CD4-positive, alpha-beta T cell (primary cell): Measurements from ENCODE around the gene UBAC2. TPM values are rescaled to one million over a fixed set of nuclear protein-coding genes. Genes with fewer than 3 reads are reported as not detected.

Experiments used
- ATAC-seq: fragments of 200-7000 bp; cut with Tn5 transposase; one replicate; pipeline ENCODE4 v1.10.0; 2022; ENCODE audit warnings: mild to moderate bottlenecking; ENCODE audit not compliant: poor library complexity
- CTCF ChIA-PET: fragments of 350-600 bp; sonication (Branson Sonifier 250); formaldehyde crosslinking; loops from one replicate; lab custom pipeline; 2021; ENCODE audit warnings: antibody characterized with exemption, inconsistent platforms; lab: Charles Lee
- POLR2A ChIA-PET: fragments of 350-600 bp; sonication (Branson Sonifier 250); formaldehyde crosslinking; loops from one replicate; lab custom pipeline; 2021; ENCODE audit warnings: antibody characterized with exemption, inconsistent platforms; lab: Charles Lee
- DNase-seq, 14 experiments: peaks; one replicate each; pipeline ENCODE4 v3.0.0-alpha.2; 2013 to 2020; ENCODE audit warnings: mixed read lengths in 2 of 14
- H3K27ac ChIP-seq, 2 donors: one replicate each; pipeline versions ENCODE4 v1.5.1 to v1.7.0; 2013; ENCODE audit warnings: low read length in 2 of 2, low read depth in 1 of 2, mild to moderate bottlenecking in 1 of 2
- H3K27me3 ChIP-seq, 2 experiments: 1 replicate in 1 of 2; 2 replicates in 1 of 2; pipeline versions ENCODE4 v1.6.1 to v1.7.0; 2013; ENCODE audit warnings: low read length in 2 of 2, control low read depth in 1 of 2, mild to moderate bottlenecking in 1 of 2, moderate library complexity in 1 of 2; ENCODE audit not compliant: insufficient read depth in 2 of 2, control insufficient read depth in 1 of 2
- H3K36me3 ChIP-seq: one replicate; pipeline ENCODE4 v1.6.1; 2013; ENCODE audit warnings: low read length, control low read depth; ENCODE audit not compliant: insufficient read depth
- H3K4me1 ChIP-seq: one replicate; pipeline ENCODE4 v1.6.1; 2013; ENCODE audit warnings: low read length, control low read depth; ENCODE audit not compliant: insufficient read depth
- H3K4me3 ChIP-seq: one replicate; pipeline ENCODE4 v1.5.1; 2013; ENCODE audit warnings: mild to moderate bottlenecking, low read length, moderate library complexity
- H3K9me3 ChIP-seq, 2 experiments: 1 replicate in 1 of 2; 2 replicates in 1 of 2; pipeline versions ENCODE4 v1.6.1 to v1.7.0; 2013; ENCODE audit warnings: low read length in 2 of 2, mild to moderate bottlenecking in 2 of 2, control low read depth in 1 of 2, moderate library complexity in 1 of 2; ENCODE audit not compliant: control insufficient read depth in 1 of 2, insufficient read depth in 1 of 2
- H3K27ac Mint-ChIP-seq: one replicate; pipeline ENCODE4 v1.8.0; 2020; ENCODE audit warnings: mixed read lengths
- H3K27me3 Mint-ChIP-seq: one replicate; pipeline ENCODE4 v1.8.0; 2021; ENCODE audit warnings: mixed read lengths
- H3K36me3 Mint-ChIP-seq: one replicate; pipeline ENCODE4 v1.8.0; 2021; ENCODE audit warnings: low read depth, mixed read lengths
- H3K4me1 Mint-ChIP-seq: one replicate; pipeline ENCODE4 v1.8.0; 2021; ENCODE audit warnings: low read depth, mixed read lengths
- H3K4me3 Mint-ChIP-seq: one replicate; pipeline ENCODE4 v1.8.0; 2020; ENCODE audit warnings: mild to moderate bottlenecking, mixed read lengths
- H3K9me3 Mint-ChIP-seq: one replicate; pipeline ENCODE4 v1.8.0; 2020; ENCODE audit warnings: mixed read lengths
- intact Hi-C, 2 experiments: fragments of 100-400 bp; cut with DNase I in 1 of 2; cut with micrococcal nuclease in 1 of 2; formaldehyde crosslinking; loops; one replicate each; pipeline versions ENCODE4 v1.15.1 to v1.9.0; 2023 to 2025; cut with DNase I, micrococcal nuclease
- total RNA-seq, 174 experiments: library from RNA in 2 of 174; stranded (reverse) in 2 of 174; gene quantifications; one replicate each; pipeline ENCODE4 v1.2.3 and lab custom pipeline; 2021 to 2026
- TF ChIP-seq, protein P1 (sequence below): fragments of 200-600 bp; IDR thresholded peaks from one replicate; pipeline ENCODE4 v1.8.0; 2022; ENCODE audit warnings: antibody characterized with exemption, mild to moderate bottlenecking

Gene UBAC2
- total RNA-seq, 2 experiments from 2014 or later, result 59.8 to 67.4 TPM

DNA sequence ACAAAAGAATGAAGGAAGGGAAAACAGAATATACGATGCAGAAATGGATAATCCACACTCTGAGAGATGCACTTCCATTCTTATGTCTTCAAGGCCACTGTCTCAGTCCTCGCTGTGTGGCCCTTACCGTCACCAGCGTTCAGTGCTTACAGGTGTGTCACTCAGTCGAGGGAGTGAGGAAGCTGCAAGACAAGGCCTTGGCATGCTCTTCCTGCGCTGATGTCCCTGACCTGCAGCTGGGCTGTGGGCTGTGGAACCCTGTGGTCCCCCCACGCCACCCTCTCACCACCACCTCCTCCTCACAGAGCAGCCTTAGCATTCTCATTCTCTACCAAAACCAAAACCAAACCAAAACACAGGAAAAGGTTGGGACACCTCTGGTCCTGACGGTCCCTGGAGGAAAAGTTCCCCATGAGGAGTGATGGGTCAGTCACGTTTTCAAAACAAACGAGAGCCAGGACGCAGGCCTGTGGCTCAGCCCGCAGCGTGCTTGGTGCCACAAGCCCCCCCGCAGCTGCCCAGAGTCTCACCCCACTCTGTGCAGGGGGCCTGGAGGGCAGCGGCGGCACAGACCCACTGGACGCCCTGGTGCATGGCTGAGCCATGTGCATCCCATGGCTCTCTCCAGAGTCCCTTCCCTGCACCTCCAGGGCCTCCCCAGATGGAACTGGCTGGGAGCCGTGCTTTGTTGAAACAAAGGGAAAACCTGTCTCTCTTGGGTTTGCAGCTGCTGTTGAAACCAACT lies 154.8 kb downstream of the UBAC2 start:
- intact Hi-C loops, result loop anchor here in 1 of 2 experiments (1.0 to 5.0 kb wide), 5 partner anchors 29 to 138 kb away; no protein-coding TSS in a partner anchor
- peaks cover 100% of the 10 kb centered on the region for H3K4me1 Mint-ChIP-seq
- DNase-seq (peak in 4 of 14 experiments; percentile 43 to 52 (median 50)), ATAC-seq (no peak)
- H3K4me1 ChIP-seq, result peaks cover 98% of the 10 kb centered on the region
- no peaks in the 10 kb centered on the region for H3K9me3 Mint-ChIP-seq
- peaks cover 70% of the 10 kb centered on the region for H3K36me3 Mint-ChIP-seq
- no peaks in the 10 kb centered on the region for H3K27me3 ChIP-seq
- no peaks in the 10 kb centered on the region for H3K9me3 ChIP-seq
- peaks cover 14% of the 10 kb centered on the region for H3K36me3 ChIP-seq
- POLR2A ChIA-PET, result interaction anchor here (0.8 to 8.3 kb wide), 20 partner anchors 11 to 155 kb away, joined by 3 to 220 read pairs (median 6); partner anchors contain the start of genes GPR183 and UBAC2
- no peak overlapping the region for H3K4me3 ChIP-seq
- H3K4me3 Mint-ChIP-seq, result peak overlapping the region; percentile 58
- peak overlapping the region; percentile 93 to 97 for H3K27ac ChIP-seq
- peak overlapping the region; percentile 97 for H3K27ac Mint-ChIP-seq
- no peaks in the 10 kb centered on the region for H3K27me3 Mint-ChIP-seq
- CTCF ChIA-PET, result interaction anchor here (1.1 to 2.8 kb wide), 5 partner anchors 15 to 86 kb away, joined by 3 to 14 read pairs (median 9); no protein-coding TSS in a partner anchor
- TF ChIP-seq, protein P1, sequence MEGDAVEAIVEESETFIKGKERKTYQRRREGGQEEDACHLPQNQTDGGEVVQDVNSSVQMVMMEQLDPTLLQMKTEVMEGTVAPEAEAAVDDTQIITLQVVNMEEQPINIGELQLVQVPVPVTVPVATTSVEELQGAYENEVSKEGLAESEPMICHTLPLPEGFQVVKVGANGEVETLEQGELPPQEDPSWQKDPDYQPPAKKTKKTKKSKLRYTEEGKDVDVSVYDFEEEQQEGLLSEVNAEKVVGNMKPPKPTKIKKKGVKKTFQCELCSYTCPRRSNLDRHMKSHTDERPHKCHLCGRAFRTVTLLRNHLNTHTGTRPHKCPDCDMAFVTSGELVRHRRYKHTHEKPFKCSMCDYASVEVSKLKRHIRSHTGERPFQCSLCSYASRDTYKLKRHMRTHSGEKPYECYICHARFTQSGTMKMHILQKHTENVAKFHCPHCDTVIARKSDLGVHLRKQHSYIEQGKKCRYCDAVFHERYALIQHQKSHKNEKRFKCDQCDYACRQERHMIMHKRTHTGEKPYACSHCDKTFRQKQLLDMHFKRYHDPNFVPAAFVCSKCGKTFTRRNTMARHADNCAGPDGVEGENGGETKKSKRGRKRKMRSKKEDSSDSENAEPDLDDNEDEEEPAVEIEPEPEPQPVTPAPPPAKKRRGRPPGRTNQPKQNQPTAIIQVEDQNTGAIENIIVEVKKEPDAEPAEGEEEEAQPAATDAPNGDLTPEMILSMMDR, result no peak

DNA sequence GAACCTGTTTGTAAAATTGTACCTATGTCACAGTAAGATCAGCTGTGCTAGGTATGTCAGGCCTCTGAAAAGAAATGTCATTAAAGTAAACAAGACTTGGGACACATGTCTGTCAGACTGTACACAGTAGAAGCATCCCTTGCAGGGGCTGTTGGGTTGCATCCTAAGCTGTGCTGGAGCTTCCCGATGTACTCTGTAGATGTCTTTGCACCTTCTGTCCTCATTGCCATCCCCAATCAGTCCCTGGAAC lies 155.3 kb downstream of the UBAC2 start:
- peak overlapping the region; percentile 49 for H3K4me3 Mint-ChIP-seq
- ChIA-PET CTCF (interaction anchor here (0.9 to 2.8 kb wide), 8 partner anchors 16 to 86 kb away, joined by 3 to 14 read pairs (median 6); no protein-coding TSS in a partner anchor), POLR2A (interaction anchor here (0.8 to 8.3 kb wide), 23 partner anchors 11 to 156 kb away, joined by 3 to 220 read pairs (median 5); partner anchors contain the start of genes GPR183 and UBAC2)
- Histone ChIP-seq H3K27me3 (no peaks in the 10 kb centered on the region), H3K4me1 (peaks cover 98% of the 10 kb centered on the region), H3K9me3 (no peaks in the 10 kb centered on the region), H3K36me3 (peaks cover 14% of the 10 kb centered on the region), H3K4me3 (peak overlapping the region; percentile 19), H3K27ac (peak overlapping the region; percentile 93 to 97)
- DNase-seq (no peak), ATAC-seq (peak; percentile 38)
- TF ChIP-seq, protein P1, result no peak
- intact Hi-C loops, result loop anchor here in 1 of 2 experiments (1.0 to 5.0 kb wide), 5 partner anchors 28 to 139 kb away; no protein-coding TSS in a partner anchor
- H3K27me3 Mint-ChIP-seq, result no peaks in the 10 kb centered on the region
- H3K9me3 Mint-ChIP-seq, result no peaks in the 10 kb centered on the region
- H3K36me3 Mint-ChIP-seq, result peaks cover 70% of the 10 kb centered on the region
- peaks cover 100% of the 10 kb centered on the region for H3K4me1 Mint-ChIP-seq
- H3K27ac Mint-ChIP-seq, result peak overlapping the region; percentile 97

DNA sequence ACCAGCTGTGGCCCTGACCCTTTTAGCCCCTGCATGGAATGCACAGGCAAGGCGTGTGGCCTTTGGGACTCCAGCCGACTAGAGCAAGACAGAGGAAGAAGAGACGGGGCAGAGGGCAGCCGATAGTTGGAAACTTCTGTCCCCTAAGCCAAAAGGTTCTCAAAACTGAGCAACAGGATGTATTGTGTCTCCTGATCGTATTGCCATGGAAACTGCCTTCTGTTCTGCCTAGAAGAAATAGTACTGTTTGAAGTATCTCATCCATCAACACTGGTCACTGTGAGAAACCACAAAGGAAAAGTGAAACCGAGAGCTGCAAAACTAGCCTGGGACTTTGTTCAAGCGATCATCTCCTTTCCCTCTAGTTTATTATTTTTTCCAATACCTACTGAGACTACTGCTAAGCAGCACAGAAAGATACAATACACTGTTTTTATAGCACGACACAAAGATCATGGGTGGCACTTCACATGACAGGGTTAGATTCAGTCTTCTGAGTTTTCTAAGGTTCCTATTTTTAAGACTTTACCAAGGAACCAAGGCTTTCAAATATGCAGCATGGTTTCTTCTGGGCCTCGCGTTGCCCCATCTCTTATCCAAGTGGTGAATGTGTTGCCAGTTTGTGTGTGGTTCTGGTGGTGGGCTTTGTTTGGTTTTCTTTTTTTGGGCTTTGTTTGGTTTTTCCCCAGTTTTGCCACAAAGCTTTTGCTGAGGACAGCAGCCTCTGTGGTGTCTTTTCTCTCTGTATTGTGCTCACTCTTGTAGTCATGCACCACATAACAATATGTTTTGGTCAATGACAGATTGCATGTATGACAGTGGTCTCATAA lies 155.8 kb downstream of the UBAC2 start:
- Mint-ChIP-seq H3K27ac (peak overlapping the region; percentile 97), H3K27me3 (no peaks in the 10 kb centered on the region), H3K4me1 (peaks cover 100% of the 10 kb centered on the region), H3K4me3 (peak overlapping the region; percentile 49), H3K9me3 (no peaks in the 10 kb centered on the region), H3K36me3 (peaks cover 71% of the 10 kb centered on the region)
- ATAC-seq (peak; percentile 54), DNase-seq (peak in 12 of 14 experiments; percentile 42 to 97 (median 56))
- H3K27me3 ChIP-seq, result no peaks in the 10 kb centered on the region
- peaks cover 95% of the 10 kb centered on the region for H3K4me1 ChIP-seq
- H3K27ac ChIP-seq, result peak overlapping the region; percentile 93 to 97
- intact Hi-C loops, result loop anchor here in 1 of 2 experiments (1.0 to 5.0 kb wide), 6 partner anchors 16 to 139 kb away; no protein-coding TSS in a partner anchor
- H3K4me3 ChIP-seq, result peak overlapping the region; percentile 19
- H3K36me3 ChIP-seq, result peaks cover 14% of the 10 kb centered on the region
- ChIA-PET POLR2A (interaction anchor here (0.8 to 8.3 kb wide), 24 partner anchors 10 to 156 kb away, joined by 3 to 220 read pairs (median 5); partner anchors contain the start of genes GPR183 and UBAC2), CTCF (interaction anchor here (0.9 to 2.8 kb wide), 8 partner anchors 16 to 87 kb away, joined by 3 to 14 read pairs (median 6); no protein-coding TSS in a partner anchor)
- H3K9me3 ChIP-seq, result no peaks in the 10 kb centered on the region
- TF ChIP-seq, protein P1, result no peak
